WTC11 (cell line): ENCODE data around the gene FANCC. TPM values are rescaled to one million over a fixed set of nuclear protein-coding genes. Genes with fewer than 3 reads are reported as not detected.
A peak's percentile ranks its signal among the peaks of the same experiment; 100 is the strongest.

Experiments used
- ATAC-seq: fragments of 200-7000 bp; cut with Tn5 transposase; 2 replicates; pipeline ENCODE4 v1.10.0; 2021; ENCODE audit warnings: mild to moderate bottlenecking, moderate library complexity
- CTCF ChIA-PET: fragments of 300-600 bp; sonication (Branson Sonifier 250); formaldehyde crosslinking; loops from one replicate; lab custom pipeline; 2021; ENCODE audit warnings: antibody characterized with exemption; lab: Charles Lee
- POLR2A ChIA-PET: fragments of 350-600 bp; sonication (Branson Sonifier 250); formaldehyde crosslinking; loops from one replicate; lab custom pipeline; 2021; ENCODE audit warnings: antibody characterized with exemption; lab: Charles Lee
- DNase-seq: peaks from one replicate; pipeline ENCODE4 v3.0.0; 2021; ENCODE audit warnings: low spot score
- H3K27ac Mint-ChIP-seq: 2 replicates; pipeline ENCODE4 v1.8.0; 2021; ENCODE audit warnings: mixed read lengths
- H3K27me3 Mint-ChIP-seq: 2 replicates; pipeline ENCODE4 v1.8.0; 2021; ENCODE audit warnings: low read depth, mild to moderate bottlenecking, moderate library complexity, mixed read lengths
- H3K36me3 Mint-ChIP-seq: 2 replicates; pipeline ENCODE4 v1.8.0; 2021; ENCODE audit warnings: mixed read lengths
- H3K4me1 Mint-ChIP-seq: 2 replicates; pipeline ENCODE4 v1.8.0; 2022; ENCODE audit warnings: mixed read lengths
- H3K4me3 Mint-ChIP-seq: 2 replicates; pipeline ENCODE4 v1.8.0; 2021; ENCODE audit warnings: mild to moderate bottlenecking, moderate library complexity, mixed read lengths
- H3K9me3 Mint-ChIP-seq: 2 replicates; pipeline ENCODE4 v1.8.0; 2021; ENCODE audit warnings: mixed read lengths
- CREB1 ChIP-seq: sonication (generic); formaldehyde crosslinking; IDR thresholded peaks from 2 replicates; pipeline ENCODE4 v1.8.0; 2023; ENCODE audit warnings: mild to moderate bottlenecking, missing genetic modification reagents
- FOXP1 ChIP-seq: sonication (generic); formaldehyde crosslinking; IDR thresholded peaks from 2 replicates; pipeline ENCODE4 v1.8.0; 2022; ENCODE audit warnings: missing genetic modification reagents, mild to moderate bottlenecking, moderate library complexity, borderline replicate concordance
- HMGA2 ChIP-seq: fragments of 250-450 bp; sonication (Bioruptor Pico); IDR thresholded peaks from 2 replicates; pipeline ENCODE4 v1.4.0; 2021; ENCODE audit warnings: mild to moderate bottlenecking, moderate library complexity
- JAZF1 ChIP-seq: fragments of 250-450 bp; sonication (Bioruptor Pico); IDR thresholded peaks from 2 replicates; pipeline ENCODE4 v1.9.0; 2021; ENCODE audit warnings: moderate library complexity, mild to moderate bottlenecking, inconsistent platforms
- NFE2L1 ChIP-seq: sonication (generic); formaldehyde crosslinking; IDR thresholded peaks from 2 replicates; pipeline ENCODE4 v1.8.1; 2023; ENCODE audit warnings: missing genetic modification reagents
- OVOL2 ChIP-seq: fragments of 250-450 bp; sonication (Bioruptor Pico); IDR thresholded peaks from 2 replicates; pipeline ENCODE4 v1.9.0; 2021; ENCODE audit warnings: mild to moderate bottlenecking, borderline replicate concordance
- PRRX2 ChIP-seq: fragments of 250-450 bp; sonication (Bioruptor Pico); IDR thresholded peaks from 2 replicates; pipeline ENCODE4 v1.8.0; 2021; ENCODE audit warnings: mild to moderate bottlenecking
- SP1 ChIP-seq: sonication (generic); formaldehyde crosslinking; conservative IDR thresholded peaks from 2 replicates; pipeline ENCODE4 v1.8.1; 2022; ENCODE audit warnings: missing genetic modification reagents
- TP53 ChIP-seq: sonication (generic); formaldehyde crosslinking; IDR thresholded peaks from 2 replicates; pipeline ENCODE4 v1.8.1; 2023; ENCODE audit warnings: mild to moderate bottlenecking, missing genetic modification reagents
- ZNF232 ChIP-seq: sonication (generic); formaldehyde crosslinking; IDR thresholded peaks from 2 replicates; pipeline ENCODE4 v1.8.0; 2022; ENCODE audit warnings: mild to moderate bottlenecking, missing genetic modification reagents
- ZNF396 ChIP-seq: fragments of 250-450 bp; sonication (Bioruptor Pico); IDR thresholded peaks from 2 replicates; pipeline ENCODE4 v1.8.0; 2021; ENCODE audit warnings: mild to moderate bottlenecking, moderate library complexity, borderline replicate concordance
- total RNA-seq: library from RNA; stranded (reverse); gene quantifications from 3 replicates; pipeline ENCODE4 v1.2.3, GENCODE V29; 2021
- TF ChIP-seq, protein P1 (sequence below): sonication (generic); formaldehyde crosslinking; IDR thresholded peaks from 2 replicates; pipeline ENCODE4 v1.8.1; 2023; ENCODE audit warnings: mild to moderate bottlenecking, missing genetic modification reagents
- TF ChIP-seq, protein P2 (sequence below): sonication (generic); formaldehyde crosslinking; IDR thresholded peaks from 2 replicates; pipeline ENCODE4 v1.8.1; 2022; ENCODE audit warnings: mild to moderate bottlenecking, missing genetic modification reagents, moderate library complexity, borderline replicate concordance
- TF ChIP-seq, protein P3 (sequence below): sonication (generic); formaldehyde crosslinking; IDR thresholded peaks from 2 replicates; pipeline ENCODE4 v1.8.0; 2022; ENCODE audit warnings: missing genetic modification reagents
- TF ChIP-seq, protein P4 (sequence below): fragments of 250-450 bp; sonication (Bioruptor Pico); conservative IDR thresholded peaks from 2 replicates; pipeline ENCODE4 v1.9.0; 2021; ENCODE audit warnings: mild to moderate bottlenecking
- TF ChIP-seq, protein P5 (sequence below): sonication (generic); formaldehyde crosslinking; IDR thresholded peaks from 2 replicates; pipeline ENCODE4 v1.8.0; 2023; ENCODE audit warnings: missing genetic modification reagents
- TF ChIP-seq, protein P6 (sequence below): sonication (generic); formaldehyde crosslinking; conservative IDR thresholded peaks from 2 replicates; pipeline ENCODE4 v1.8.1; 2022; ENCODE audit warnings: mild to moderate bottlenecking, missing genetic modification reagents

The FANCC gene
- total RNA-seq, 1 experiment from 2014 or later = 10.9 TPM

DNA sequence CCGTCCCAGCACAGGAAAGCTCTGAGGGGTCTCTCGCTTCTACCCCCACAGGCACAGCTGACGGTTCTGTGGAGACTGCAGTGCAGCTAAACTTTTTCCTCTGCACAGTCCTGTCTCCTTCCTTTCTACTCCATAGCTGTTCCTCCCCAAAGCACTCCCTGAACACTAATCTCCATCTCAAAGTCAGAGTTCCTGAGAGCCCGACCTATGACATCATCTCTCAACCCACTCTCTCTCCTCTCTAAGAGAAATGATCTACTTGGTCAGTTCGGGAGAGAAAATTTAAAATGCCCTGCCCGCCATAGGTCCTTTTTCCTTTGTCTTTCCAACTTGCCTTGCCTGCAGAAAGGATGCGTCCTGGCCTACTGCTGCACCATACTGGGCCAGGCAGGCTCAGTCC is 90.6 kb downstream of the FANCC start:
- ChIA-PET CTCF (interaction anchor here (1.0 to 1.5 kb wide), 3 partner anchors 34 to 109 kb away, joined by 3 to 5 read pairs (median 4); no protein-coding TSS in a partner anchor), POLR2A (no interaction called here)
- Mint-ChIP-seq H3K4me3 (no peak overlapping the region), H3K27me3 (no peaks in the 10 kb centered on the region), H3K9me3 (peaks cover 16% of the 10 kb centered on the region), H3K4me1 (no peaks in the 10 kb centered on the region), H3K27ac (no peak overlapping the region), H3K36me3 (peaks cover 16% of the 10 kb centered on the region)
- DNase-seq (no peak), ATAC-seq (peak; percentile 28; the same call in 1 of the 2 replicates)
- TF ChIP-seq OVOL2 = no peak
- no peak for TF ChIP-seq SP1 (CRISPR knock-in tag)
- no peak for TF ChIP-seq CREB1 (CRISPR knock-in tag)

DNA sequence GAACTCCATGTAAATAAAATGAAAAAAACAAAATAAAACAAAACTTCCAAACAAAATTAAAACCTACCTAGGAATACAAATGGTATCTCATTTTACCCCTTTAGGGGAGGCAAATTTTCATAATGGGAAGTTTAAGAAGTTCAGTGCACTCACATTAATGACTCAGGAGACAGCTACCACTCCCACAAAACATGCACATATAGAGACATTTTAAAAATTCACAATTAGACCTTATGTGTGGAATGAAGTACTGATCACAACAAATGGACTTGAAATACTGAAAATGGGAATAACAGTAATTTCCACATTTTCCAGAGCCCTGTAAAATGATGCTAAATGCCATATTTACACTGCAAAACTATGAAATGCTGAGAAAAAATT is 91.8 kb downstream of the FANCC start:
- peaks cover 6% of the 10 kb centered on the region for H3K9me3 Mint-ChIP-seq
- H3K27ac Mint-ChIP-seq = no peak overlapping the region
- no peak overlapping the region for H3K4me3 Mint-ChIP-seq
- DNase-seq (no peak), ATAC-seq (no peak)
- H3K36me3 Mint-ChIP-seq = peaks cover 6% of the 10 kb centered on the region
- CTCF ChIA-PET = interaction anchor here (1.5 kb wide), 1 partner anchor 58 kb away, joined by 3 read pairs; no protein-coding TSS in a partner anchor
- H3K4me1 Mint-ChIP-seq = no peaks in the 10 kb centered on the region
- H3K27me3 Mint-ChIP-seq = no peaks in the 10 kb centered on the region
- TF ChIP-seq, protein P1, sequence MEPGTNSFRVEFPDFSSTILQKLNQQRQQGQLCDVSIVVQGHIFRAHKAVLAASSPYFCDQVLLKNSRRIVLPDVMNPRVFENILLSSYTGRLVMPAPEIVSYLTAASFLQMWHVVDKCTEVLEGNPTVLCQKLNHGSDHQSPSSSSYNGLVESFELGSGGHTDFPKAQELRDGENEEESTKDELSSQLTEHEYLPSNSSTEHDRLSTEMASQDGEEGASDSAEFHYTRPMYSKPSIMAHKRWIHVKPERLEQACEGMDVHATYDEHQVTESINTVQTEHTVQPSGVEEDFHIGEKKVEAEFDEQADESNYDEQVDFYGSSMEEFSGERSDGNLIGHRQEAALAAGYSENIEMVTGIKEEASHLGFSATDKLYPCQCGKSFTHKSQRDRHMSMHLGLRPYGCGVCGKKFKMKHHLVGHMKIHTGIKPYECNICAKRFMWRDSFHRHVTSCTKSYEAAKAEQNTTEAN (CRISPR knock-in tag) = no peak
- no peak for TF ChIP-seq HMGA2 (CRISPR knock-in tag)
- TF ChIP-seq PRRX2 (CRISPR knock-in tag) = no peak
- TF ChIP-seq, protein P2, sequence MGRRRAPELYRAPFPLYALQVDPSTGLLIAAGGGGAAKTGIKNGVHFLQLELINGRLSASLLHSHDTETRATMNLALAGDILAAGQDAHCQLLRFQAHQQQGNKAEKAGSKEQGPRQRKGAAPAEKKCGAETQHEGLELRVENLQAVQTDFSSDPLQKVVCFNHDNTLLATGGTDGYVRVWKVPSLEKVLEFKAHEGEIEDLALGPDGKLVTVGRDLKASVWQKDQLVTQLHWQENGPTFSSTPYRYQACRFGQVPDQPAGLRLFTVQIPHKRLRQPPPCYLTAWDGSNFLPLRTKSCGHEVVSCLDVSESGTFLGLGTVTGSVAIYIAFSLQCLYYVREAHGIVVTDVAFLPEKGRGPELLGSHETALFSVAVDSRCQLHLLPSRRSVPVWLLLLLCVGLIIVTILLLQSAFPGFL (CRISPR knock-in tag) = no peak
- POLR2A ChIA-PET = no interaction called here

DNA sequence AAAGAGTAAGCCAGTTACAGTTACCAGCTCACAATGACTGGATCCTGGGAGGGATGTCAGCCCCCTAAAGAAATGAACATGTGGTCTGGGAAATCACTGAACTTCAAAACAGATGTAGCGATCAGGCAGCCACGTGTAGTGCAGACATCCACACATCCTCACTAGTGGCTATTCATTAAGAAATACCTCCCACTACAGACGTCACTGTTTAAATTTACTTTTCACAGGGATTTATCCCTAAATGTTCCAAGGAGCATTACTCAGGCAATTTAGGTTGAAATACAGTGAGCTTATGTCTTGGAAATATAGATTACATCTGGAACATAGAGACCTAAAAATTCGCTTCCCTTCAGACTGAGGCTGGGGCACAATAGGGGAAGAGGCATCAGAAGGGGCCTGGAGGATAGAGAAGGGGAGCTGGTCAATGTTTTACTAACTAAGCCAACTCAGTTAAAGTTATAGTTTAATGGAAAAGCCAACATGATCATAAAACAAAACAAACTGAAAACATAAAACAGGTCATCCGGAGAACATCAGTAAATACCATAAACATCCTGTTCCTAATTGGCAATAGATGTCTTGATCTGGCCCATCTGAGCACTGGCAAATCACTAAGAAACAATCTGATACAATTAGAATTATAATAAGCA is 92.3 kb downstream of the FANCC start:
- ChIA-PET CTCF (interaction anchor here (1.1 kb wide), 1 partner anchor 57 kb away, joined by 3 read pairs; no protein-coding TSS in a partner anchor), POLR2A (no interaction called here)
- Mint-ChIP-seq H3K4me1 (no peaks in the 10 kb centered on the region), H3K27ac (no peak overlapping the region), H3K9me3 (peaks cover 1% of the 10 kb centered on the region), H3K4me3 (no peak overlapping the region), H3K27me3 (no peaks in the 10 kb centered on the region), H3K36me3 (peaks cover 4% of the 10 kb centered on the region)
- ATAC-seq (no peak), DNase-seq (no peak)
- TF ChIP-seq TP53 (CRISPR knock-in tag) (no peak), ZNF232 (CRISPR knock-in tag) (no peak), NFE2L1 (no peak)
- TF ChIP-seq, protein P3, sequence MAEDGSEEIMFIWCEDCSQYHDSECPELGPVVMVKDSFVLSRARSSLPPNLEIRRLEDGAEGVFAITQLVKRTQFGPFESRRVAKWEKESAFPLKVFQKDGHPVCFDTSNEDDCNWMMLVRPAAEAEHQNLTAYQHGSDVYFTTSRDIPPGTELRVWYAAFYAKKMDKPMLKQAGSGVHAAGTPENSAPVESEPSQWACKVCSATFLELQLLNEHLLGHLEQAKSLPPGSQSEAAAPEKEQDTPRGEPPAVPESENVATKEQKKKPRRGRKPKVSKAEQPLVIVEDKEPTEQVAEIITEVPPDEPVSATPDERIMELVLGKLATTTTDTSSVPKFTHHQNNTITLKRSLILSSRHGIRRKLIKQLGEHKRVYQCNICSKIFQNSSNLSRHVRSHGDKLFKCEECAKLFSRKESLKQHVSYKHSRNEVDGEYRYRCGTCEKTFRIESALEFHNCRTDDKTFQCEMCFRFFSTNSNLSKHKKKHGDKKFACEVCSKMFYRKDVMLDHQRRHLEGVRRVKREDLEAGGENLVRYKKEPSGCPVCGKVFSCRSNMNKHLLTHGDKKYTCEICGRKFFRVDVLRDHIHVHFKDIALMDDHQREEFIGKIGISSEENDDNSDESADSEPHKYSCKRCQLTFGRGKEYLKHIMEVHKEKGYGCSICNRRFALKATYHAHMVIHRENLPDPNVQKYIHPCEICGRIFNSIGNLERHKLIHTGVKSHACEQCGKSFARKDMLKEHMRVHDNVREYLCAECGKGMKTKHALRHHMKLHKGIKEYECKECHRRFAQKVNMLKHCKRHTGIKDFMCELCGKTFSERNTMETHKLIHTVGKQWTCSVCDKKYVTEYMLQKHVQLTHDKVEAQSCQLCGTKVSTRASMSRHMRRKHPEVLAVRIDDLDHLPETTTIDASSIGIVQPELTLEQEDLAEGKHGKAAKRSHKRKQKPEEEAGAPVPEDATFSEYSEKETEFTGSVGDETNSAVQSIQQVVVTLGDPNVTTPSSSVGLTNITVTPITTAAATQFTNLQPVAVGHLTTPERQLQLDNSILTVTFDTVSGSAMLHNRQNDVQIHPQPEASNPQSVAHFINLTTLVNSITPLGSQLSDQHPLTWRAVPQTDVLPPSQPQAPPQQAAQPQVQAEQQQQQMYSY (CRISPR knock-in tag) = no peak
- TF ChIP-seq, all 79 proteins: peak for 0

DNA sequence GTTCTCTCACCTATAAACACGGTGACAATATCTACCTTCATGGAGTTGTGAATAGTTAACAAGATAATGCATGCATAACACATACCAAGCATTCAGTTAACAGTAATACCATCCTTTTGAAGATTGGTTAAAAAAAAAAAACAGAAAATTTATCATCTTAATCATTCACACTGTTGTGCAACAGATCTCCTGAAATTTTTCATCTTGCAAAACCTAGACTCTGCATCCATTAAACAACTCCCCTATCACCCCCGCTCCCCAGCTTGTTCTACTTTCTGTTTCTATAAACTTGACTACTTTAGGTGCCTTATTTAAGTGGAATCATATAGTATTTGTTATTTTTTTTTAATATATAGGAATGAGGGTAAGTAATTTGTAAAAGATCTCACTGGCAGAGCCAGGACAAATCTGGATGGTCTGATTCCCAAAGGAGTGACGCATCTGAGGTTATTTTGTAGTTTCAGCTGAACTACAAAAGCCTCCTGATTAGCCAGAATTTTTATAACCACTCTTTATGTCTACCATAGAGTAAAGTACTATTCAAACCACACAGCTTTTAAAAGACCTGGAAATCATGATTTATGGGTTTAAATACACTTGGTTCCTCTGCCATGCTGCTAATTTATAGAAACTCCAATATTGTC is 93.0 kb downstream of the FANCC start:
- ChIA-PET POLR2A (no interaction called here), CTCF (interaction anchor here (1.1 kb wide), 1 partner anchor 56 kb away, joined by 3 read pairs; no protein-coding TSS in a partner anchor)
- ATAC-seq = no peak
- Mint-ChIP-seq H3K36me3 (0 out of 2 replicates have a peak, but pooled peaks cover 4% of the 10 kb centered on the region), H3K27me3 (no peaks in the 10 kb centered on the region), H3K9me3 (no peaks in the 10 kb centered on the region), H3K4me1 (no peaks in the 10 kb centered on the region), H3K27ac (no peak overlapping the region), H3K4me3 (no peak overlapping the region)
- no peak for DNase-seq
- TF ChIP-seq, protein P4, sequence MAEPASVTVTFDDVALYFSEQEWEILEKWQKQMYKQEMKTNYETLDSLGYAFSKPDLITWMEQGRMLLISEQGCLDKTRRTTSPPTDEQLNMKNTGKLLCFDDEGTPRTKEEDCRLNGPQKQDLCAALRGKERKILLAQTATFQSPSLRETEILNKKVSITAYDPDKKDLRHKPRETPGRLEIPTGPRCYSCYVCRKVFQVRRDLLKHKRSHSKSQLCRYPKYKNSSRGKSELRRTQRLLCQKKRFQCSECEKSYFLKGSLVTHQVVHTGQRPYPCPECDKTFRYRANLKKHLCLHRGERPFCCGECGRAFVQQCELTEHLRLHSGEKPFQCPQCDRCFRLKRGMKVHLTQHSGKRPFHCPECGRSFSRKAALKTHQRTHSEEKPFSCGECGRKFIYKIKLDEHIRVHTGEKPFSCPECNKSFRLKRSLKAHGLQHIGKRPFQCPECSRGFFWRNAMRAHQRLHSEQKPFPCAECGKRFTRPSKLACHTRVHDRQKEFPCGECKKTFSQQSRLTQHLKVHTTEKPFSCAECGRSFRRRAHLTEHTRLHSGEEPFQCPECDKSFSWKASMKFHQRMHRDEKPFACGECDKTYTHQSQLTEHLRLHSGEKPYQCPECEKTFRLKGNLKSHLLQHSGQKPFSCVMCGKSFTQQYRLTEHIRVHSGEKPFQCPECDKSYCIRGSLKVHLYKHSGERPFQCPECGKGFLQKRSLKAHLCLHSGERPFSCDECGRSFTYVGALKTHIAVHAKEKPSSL (CRISPR knock-in tag) = no peak
- TF ChIP-seq ZNF396 (no peak), FOXP1 (no peak), JAZF1 (CRISPR knock-in tag) (no peak)
- TF ChIP-seq, protein P5, sequence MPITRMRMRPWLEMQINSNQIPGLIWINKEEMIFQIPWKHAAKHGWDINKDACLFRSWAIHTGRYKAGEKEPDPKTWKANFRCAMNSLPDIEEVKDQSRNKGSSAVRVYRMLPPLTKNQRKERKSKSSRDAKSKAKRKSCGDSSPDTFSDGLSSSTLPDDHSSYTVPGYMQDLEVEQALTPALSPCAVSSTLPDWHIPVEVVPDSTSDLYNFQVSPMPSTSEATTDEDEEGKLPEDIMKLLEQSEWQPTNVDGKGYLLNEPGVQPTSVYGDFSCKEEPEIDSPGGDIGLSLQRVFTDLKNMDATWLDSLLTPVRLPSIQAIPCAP (CRISPR knock-in tag) = no peak
- TF ChIP-seq, protein P2 (CRISPR knock-in tag) = no peak
- TF ChIP-seq, protein P6, sequence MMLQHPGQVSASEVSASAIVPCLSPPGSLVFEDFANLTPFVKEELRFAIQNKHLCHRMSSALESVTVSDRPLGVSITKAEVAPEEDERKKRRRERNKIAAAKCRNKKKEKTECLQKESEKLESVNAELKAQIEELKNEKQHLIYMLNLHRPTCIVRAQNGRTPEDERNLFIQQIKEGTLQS = no peak
